SK-MEL-5 (cell line): ENCODE data around the gene SORCS2. TPM values are rescaled to one million over a fixed set of nuclear protein-coding genes. Genes with fewer than 3 reads are reported as not detected.

ENCODE experiments used
- DNase-seq: peaks from one replicate; pipeline ENCODE4 v3.0.0-alpha.2; 2016; ENCODE audit warnings: low read depth, low spot score
- in situ Hi-C: cut with HindIII; loops from 2 replicates; pipeline ENCODE4 v1.10.0; 2016; ENCODE audit warnings: low sequenced_read_pairs, high pct_unique_total_duplicates, low pct_unique_long_range_greater_than_20kb
- total RNA-seq: library from RNA; depleted of rRNA; stranded (reverse); fragments of >200 nt; shearing (Covaris generic); gene quantifications from 2 replicates; pipeline ENCODE4 v1.2.3, GENCODE V29; 2014

The SORCS2 gene
- total RNA-seq, 1 experiment from 2014 or later = not detected

- DNase-seq = no peak
- in situ Hi-C loops = no loop called here
Observed at GRCh38 chr4:7263166-7263565, 70.8 kb downstream of the SORCS2 start.

GRCh38 chr4:7264694-7265093 is 72.4 kb downstream of the SORCS2 start:
- DNase-seq = no peak
- in situ Hi-C loops = no loop called here

GRCh38 chr4:7266525-7267292 is 74.4 kb downstream of the SORCS2 start:
- in situ Hi-C loops = no loop called here
- DNase-seq = no peak

- in situ Hi-C loops = no loop called here
- no peak for DNase-seq
Observed at GRCh38 chr4:7267829-7268228, 75.5 kb downstream of the SORCS2 start.

GRCh38 chr4:7268941-7269340 is 76.6 kb downstream of the SORCS2 start:
- in situ Hi-C loops = no loop called here
- DNase-seq = no peak

GRCh38 chr4:7270121-7270520 is 77.8 kb downstream of the SORCS2 start:
- in situ Hi-C loops = no loop called here
- DNase-seq = no peak

- in situ Hi-C loops = no loop called here
- no peak for DNase-seq
Observed at GRCh38 chr4:7272404-7272803, 80.1 kb downstream of the SORCS2 start.

- in situ Hi-C loops = no loop called here
- no peak for DNase-seq
Observed at GRCh38 chr4:7273738-7274297, 81.5 kb downstream of the SORCS2 start.

- in situ Hi-C loops = no loop called here
- DNase-seq = no peak
Observed at GRCh38 chr4:7275067-7275466, 82.7 kb downstream of the SORCS2 start.

GRCh38 chr4:7275490-7276154 is 83.3 kb downstream of the SORCS2 start:
- no peak for DNase-seq
- in situ Hi-C loops = no loop called here

- DNase-seq = no peak
- in situ Hi-C loops = no loop called here
Observed at GRCh38 chr4:7276515-7276914, 84.2 kb downstream of the SORCS2 start.

GRCh38 chr4:7278071-7278765 is 85.9 kb downstream of the SORCS2 start:
- in situ Hi-C loops = no loop called here
- DNase-seq = no peak

GRCh38 chr4:7278981-7279380 is 86.6 kb downstream of the SORCS2 start:
- in situ Hi-C loops = no loop called here

GRCh38 chr4:7279902-7280301 is 87.6 kb downstream of the SORCS2 start:
- DNase-seq = no peak
- in situ Hi-C loops = no loop called here

More at GRCh38 chr4:7278981-7279380, 86.6 kb downstream of the SORCS2 start:
- no peak for DNase-seq

- in situ Hi-C loops = no loop called here
- no peak for DNase-seq
Observed at GRCh38 chr4:7280926-7281690, 88.8 kb downstream of the SORCS2 start.

- DNase-seq = peak; percentile 18
- in situ Hi-C loops = no loop called here
Observed at GRCh38 chr4:7281691-7282665, 89.6 kb downstream of the SORCS2 start.
